Body of pancreas (tissue), 4 donors: ENCODE results near the gene FAM177B.

Source experiments
- CTCF ChIP-seq, 7 experiments: fragments of 450-650 bp in 4 of 7; fragments of 200-600 bp in 3 of 7; sonication (generic) in 3 of 7; IDR thresholded peaks; one replicate each; pipeline ENCODE4 v1.5.1; 2016 to 2019; ENCODE audit warnings: antibody characterized with exemption in 7 of 7
- POLR2A ChIP-seq, 3 donors: fragments of 450-650 bp; IDR thresholded peaks; one replicate each; pipeline ENCODE4 v1.6.1; 2016; ENCODE audit warnings: antibody characterized with exemption in 3 of 3, mild to moderate bottlenecking in 2 of 3

GRCh38 chr1:222777463-222777862 is 40.5 kb downstream of the FAM177B start:
- TF ChIP-seq POLR2A (IDR thresholded peaks at IDR 0.05), result no peak
- TF ChIP-seq CTCF (IDR thresholded peaks at IDR 0.05), result no peak
